Limb (tissue), 2 donors: ENCODE measurements around the gene EVL.
A peak's percentile ranks its signal among the peaks of the same experiment; 100 is the strongest.

Experiments
- DNase-seq, 2 donors: peaks; one replicate each; pipeline ENCODE4 v3.0.0-alpha.2; 2016; ENCODE audit errors: extremely low spot score in 2 of 2

The EVL gene

GRCh38 chr14:100126401-100126800 is 61.2 kb downstream of the EVL start:
- DNase-seq, result no peak

DNA sequence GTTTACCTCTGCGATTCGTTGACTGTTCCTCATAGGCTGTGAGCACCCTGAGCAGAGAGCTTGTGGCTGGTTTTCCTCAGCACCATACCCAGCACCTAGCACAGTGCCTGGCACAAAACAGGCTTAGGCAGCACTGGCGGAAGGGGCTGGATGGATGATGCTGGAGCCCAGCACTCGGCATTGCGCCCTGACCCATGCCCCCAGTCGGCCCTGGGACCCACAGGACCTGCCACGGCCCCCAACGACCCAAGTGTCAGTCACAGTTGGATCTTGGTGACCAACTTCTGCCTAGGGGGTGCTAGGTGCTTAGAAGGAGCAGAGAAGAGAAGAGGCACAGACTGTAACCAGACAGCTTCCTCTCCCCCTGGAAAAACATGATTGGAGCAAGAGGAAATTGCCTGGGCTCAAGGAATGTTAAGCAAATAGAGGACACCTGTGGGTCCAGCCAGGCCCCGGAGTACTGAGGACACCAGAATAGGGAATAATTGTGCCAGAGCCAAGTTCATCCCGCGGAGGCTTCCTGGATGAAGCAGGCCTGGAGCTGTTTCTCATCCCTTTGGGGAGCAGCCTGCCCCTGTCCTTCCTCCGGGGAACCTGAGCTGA is 62.7 kb downstream of the EVL start:
- DNase-seq, result no peak

DNA sequence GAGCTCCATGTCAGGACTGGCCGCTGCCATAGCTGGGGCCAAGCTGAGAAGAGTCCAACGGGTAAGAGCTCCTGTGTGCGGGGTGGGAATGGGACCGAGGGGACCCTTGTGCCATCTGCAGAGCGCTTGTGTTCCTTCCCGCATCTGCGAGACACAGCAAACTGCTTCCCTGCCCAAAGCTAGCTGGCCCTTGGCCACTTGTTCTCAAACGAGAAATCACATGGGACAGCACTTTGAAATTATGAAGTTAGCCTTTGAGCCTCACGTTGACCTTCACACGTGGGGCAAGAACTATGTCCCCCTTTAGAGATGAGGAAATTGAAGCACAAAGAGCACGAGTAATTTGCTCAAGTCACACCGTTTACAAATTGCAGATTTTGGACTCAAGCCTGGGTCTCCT is 63.5 kb downstream of the EVL start:
- no peak for DNase-seq

DNA sequence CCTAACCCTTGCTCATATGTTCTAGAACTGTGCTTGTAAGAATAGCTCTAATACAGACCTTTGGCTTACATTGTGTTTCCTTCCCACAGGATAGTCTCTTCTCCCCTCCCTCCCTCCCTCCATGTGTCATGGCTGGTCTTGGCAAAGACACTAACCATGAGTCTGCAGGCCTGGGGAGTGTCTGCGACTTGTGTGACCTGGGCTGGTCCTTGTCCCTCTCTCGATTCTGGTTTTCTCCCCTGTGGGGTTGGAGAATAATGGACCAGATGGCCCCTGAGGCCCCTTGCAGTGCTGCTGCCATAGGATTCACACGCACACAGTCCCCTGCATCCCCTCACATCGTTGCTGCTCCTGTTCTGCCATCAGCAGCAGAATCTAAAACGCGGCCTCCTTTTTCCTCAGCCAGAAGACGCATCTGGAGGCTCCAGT is 64.0 kb downstream of the EVL start:
- no peak for DNase-seq

- DNase-seq, result no peak
Measured at GRCh38 chr14:100130521-100130920, 65.3 kb downstream of the EVL start.

- no peak for DNase-seq
Measured at GRCh38 chr14:100131181-100131580, 66.0 kb downstream of the EVL start.

- DNase-seq, result no peak
Measured at GRCh38 chr14:100132161-100132902, 67.1 kb downstream of the EVL start.

DNA sequence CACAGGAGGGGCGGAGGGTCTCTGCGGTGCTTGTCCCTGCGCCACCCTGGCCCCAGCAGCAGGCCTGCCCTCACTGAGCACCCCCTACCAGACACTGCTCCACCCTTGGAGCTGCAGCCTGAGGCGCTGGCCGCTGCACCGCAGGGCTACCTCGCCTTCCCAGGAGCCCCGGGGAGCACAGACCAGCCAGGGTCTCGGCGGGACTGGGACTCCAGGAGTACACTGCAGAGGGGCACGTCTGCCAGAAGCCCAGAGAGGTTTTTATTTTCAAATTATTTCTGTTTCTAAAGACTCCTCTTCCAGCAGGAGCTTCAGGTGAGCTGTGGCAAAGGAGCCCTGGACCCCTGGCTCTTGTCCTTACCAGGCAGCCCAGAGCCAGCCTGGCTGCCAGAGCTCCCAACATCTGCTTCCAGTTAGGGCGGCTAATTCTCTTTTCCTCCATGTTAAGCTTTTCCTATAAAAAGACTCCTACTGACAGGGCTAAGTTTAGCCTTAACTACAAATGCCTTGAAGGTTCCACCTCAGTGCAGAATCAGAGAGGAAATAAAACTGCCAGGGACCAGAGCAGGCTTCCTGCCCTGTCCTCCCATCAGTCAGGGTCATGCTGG is 67.8 kb downstream of the EVL start:
- DNase-seq, result no peak

DNA sequence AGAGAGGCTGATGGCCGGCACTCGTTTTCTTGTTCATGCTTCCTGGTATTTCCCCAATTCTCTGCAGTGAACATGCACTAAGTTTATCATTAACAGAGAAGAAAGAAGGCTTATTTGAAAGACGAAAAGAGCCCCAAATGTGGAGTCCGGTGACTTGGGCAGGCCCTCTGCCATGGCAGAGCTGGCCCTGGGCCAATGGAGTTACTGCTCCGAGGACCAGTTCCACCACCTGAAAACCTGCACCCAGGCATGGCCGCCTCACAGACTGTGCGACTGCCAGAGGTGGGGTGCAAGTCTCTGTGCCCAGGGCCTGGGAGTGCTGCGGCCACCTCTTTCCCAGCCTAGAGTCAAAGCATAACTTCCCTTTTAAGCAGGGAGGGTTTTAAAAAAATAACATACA is 69.4 kb downstream of the EVL start:
- DNase-seq, result no peak

GRCh38 chr14:100135073-100135472 is 69.9 kb downstream of the EVL start:
- no peak for DNase-seq

- DNase-seq, result no peak
Measured at GRCh38 chr14:100135784-100136183, 70.6 kb downstream of the EVL start.

- DNase-seq, result no peak
Measured at GRCh38 chr14:100137173-100137572, 72.0 kb downstream of the EVL start.

- no peak for DNase-seq
Measured at GRCh38 chr14:100138082-100138787, 73.0 kb downstream of the EVL start.

DNA sequence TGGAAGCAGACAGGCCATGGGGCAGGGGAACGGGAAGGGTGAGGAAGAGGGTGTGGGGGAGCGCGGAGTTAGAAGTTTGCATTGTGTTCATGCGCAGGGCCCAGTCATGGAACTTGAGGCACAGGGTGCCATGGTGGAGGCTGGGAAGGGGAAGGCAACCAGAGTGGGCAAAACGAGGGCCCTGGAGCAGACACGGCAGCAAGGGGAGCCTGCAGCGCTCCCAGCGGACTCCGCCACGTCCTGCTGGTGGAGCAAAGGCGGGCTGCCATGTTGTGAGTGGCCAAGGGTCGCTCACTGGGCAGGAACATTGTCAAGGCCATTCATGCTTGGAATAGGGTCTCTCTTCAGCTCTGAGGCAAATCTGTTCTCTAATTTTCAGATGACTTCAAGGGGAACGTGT is 73.7 kb downstream of the EVL start:
- DNase-seq, result no peak

DNA sequence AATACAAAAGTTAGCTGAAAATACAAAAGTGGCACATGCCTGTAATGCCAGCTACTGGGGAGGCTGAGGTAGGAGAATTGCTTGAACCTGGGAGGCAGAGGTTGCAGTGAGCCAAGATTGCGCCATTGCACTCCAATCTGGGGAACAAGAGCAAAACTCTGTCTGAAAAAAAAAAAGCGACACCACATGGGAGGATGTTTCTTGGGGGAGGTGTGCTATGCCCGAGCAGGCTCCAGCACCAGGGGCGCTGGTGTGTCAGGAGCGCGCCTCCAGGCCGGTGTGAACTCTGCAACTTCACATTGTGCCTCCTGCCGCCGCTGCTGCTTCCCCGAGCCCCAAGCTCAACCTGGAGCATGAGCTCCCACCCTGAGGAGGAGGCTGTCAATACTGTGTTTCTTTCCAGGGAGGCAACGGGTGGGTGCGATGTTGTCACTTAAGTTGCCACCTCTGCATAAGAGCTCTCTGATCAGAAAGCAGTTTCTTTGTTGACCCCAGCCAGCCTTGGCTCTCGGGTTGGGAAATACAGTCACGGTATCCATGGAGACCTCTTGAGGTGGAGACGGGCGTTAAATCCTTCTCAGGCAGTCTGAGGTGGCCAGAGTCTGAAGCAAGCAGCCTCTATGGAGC is 75.3 kb downstream of the EVL start:
- peak in 1 of 2 donors; percentile 22 for DNase-seq

DNA sequence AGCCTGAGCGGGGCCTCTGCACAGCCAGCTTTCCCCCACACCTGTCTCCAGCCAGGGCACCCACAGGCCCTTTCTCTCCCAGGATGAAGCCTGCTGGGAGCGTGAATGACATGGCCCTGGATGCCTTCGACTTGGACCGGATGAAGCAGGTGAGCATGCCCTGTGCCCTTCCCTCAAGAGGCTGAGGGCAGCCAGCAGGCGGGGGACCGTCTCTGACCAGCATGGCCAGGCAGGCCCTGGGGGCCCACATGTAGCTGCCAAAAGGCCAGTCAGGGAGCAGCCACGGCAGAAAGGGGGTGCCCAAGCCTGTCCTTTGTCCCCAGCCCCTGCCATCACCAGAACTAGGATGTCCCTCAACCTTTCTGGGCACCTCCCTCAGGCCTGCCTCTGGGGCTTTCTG is 75.9 kb downstream of the EVL start:
- no peak for DNase-seq

- no peak for DNase-seq
Measured at GRCh38 chr14:100142073-100143040, 77.1 kb downstream of the EVL start.

DNA sequence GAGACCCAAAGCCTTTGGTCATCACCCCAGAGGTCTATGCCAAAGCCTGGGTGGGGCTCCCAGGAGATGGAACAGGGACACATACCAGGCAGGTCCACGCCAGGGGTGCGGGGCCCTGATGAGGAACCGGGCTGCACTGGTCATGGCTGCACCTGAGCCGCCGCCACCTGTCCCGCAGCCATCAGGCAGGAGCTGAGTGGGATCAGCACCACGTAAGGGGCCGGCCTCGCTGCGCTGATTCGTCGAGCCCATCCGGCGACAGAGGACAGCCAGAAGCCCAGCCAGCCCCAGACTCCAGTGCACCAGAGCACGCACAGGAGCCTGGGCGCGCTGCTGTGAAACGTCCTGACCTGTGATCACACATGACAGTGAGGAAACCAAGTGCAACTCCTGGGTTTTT is 78.3 kb downstream of the EVL start:
- DNase-seq, result no peak

DNA sequence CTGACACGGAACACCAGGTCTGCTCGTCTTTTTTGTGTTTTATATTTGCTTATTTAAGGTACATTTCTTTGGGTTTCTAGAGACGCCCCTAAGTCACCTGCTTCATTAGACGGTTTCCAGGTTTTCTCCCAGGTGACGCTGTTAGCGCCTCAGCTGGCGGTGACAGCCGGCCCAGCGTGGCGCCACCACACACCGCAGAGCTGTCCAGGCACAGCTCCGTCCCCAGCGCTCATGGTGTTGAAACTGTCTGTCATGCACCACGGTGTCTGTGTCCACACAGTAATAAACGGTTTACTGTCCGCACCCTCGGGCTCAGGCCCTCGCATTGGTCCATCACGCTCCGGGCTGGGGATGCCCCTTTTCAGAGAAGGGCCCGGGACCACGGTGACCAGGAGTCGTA is 78.7 kb downstream of the EVL start:
- DNase-seq, result no peak

- no peak for DNase-seq
Measured at GRCh38 chr14:100144645-100144995, 79.4 kb downstream of the EVL start.
